ENCODE results near the gene FOSL1. TPM values are rescaled to one million over a fixed set of nuclear protein-coding genes. Genes with fewer than 3 reads are reported as not detected.

The FOSL1 gene
- total and polyA plus RNA-seq, 2 of the 13 experiments (the other 11 are each of a cell fraction or from before 2014, with no cell fraction given), result 4.0 to 4.1 TPM

DNA sequence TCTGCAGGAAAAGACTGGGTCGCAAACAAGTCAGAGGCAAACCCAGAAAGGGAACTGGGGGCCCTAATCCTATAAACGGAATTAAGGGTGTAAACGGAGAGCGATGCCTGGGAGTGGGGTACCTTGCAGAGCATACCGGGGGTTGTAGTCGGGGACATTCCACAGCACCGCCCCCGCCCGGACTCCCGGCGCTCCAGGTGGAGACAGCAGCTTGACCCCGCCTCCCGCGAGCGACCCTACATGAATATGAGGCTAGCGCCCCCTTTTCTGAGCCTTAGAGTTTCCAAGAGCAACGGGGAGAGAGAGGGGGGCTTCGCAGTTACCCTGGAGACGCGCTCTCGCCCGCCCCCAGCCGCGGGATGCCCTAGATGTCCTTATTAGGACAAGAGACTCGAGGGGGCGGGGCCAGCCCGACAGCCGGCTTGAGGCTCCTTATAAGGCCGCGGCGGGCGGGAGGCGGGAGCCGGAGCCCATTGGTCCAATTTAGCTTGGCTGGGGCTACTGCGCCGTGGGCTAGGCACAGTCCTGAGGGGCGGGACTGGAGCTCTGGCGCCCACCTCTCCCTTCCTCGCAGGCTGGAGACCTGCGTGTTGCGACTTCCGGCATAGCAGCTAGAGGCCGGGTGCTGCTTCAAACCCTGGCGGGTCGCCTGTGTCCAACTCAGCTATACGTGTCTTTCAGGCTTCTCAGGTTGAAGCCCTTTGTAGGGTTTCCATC, 40.9 kb downstream of the FOSL1 start (continued):
- TF ChIP-seq, protein P1, sequence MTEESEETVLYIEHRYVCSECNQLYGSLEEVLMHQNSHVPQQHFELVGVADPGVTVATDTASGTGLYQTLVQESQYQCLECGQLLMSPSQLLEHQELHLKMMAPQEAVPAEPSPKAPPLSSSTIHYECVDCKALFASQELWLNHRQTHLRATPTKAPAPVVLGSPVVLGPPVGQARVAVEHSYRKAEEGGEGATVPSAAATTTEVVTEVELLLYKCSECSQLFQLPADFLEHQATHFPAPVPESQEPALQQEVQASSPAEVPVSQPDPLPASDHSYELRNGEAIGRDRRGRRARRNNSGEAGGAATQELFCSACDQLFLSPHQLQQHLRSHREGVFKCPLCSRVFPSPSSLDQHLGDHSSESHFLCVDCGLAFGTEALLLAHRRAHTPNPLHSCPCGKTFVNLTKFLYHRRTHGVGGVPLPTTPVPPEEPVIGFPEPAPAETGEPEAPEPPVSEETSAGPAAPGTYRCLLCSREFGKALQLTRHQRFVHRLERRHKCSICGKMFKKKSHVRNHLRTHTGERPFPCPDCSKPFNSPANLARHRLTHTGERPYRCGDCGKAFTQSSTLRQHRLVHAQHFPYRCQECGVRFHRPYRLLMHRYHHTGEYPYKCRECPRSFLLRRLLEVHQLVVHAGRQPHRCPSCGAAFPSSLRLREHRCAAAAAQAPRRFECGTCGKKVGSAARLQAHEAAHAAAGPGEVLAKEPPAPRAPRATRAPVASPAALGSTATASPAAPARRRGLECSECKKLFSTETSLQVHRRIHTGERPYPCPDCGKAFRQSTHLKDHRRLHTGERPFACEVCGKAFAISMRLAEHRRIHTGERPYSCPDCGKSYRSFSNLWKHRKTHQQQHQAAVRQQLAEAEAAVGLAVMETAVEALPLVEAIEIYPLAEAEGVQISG (CRISPR knock-in tag; IDR thresholded peaks at IDR 0.05), result peak; percentile 49; the same call in 1 of the 2 replicates
- TF ChIP-seq MYNN (CRISPR knock-in tag; IDR thresholded peaks at IDR 0.05; ENCODE audit: low read depth), result no peak
- no peak for TF ChIP-seq ZNF816 (CRISPR knock-in tag; IDR thresholded peaks at IDR 0.05; ENCODE audit: borderline replicate concordance)
- no peak for TF ChIP-seq STAG1 (CRISPR knock-in tag; IDR thresholded peaks at IDR 0.05)
- peak; percentile 77; the same call in 1 of the 2 replicates for TF ChIP-seq ZNF782 (CRISPR knock-in tag; IDR thresholded peaks at IDR 0.05; ENCODE audit: borderline replicate concordance)
- no peak for TF ChIP-seq RBAK (CRISPR knock-in tag; IDR thresholded peaks at IDR 0.05)
- TF ChIP-seq GPN1 (CRISPR knock-in tag; IDR thresholded peaks at IDR 0.05; ENCODE audit: borderline replicate concordance), result no peak
- no peak for TF ChIP-seq MIER3 (CRISPR knock-in tag; IDR thresholded peaks at IDR 0.05; ENCODE audit: borderline replicate concordance)
- no peak for TF ChIP-seq XBP1 (CRISPR knock-in tag; IDR thresholded peaks at IDR 0.05)
- TF ChIP-seq TCF12 (IDR thresholded peaks at IDR 0.05), result no peak
- TF ChIP-seq TCF12 (CRISPR knock-in tag; IDR thresholded peaks at IDR 0.05), result no peak
- TF ChIP-seq, protein P2, sequence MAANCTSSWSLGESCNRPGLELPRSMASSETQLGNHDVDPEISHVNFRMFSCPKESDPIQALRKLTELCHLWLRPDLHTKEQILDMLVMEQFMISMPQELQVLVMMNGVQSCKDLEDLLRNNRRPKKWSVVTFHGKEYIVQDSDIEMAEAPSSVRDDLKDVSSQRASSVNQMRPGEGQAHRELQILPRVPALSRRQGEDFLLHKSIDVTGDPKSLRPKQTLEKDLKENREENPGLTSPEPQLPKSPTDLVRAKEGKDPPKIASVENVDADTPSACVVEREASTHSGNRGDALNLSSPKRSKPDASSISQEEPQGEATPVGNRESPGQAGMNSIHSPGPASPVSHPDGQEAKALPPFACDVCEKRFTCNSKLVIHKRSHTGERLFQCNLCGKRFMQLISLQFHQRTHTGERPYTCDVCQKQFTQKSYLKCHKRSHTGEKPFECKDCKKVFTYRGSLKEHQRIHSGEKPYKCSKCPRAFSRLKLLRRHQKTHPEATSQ (CRISPR knock-in tag; IDR thresholded peaks at IDR 0.05; ENCODE audit: borderline replicate concordance), result no peak
- no peak for TF ChIP-seq HNRNPH1 (optimal IDR thresholded peaks at IDR 0.05; ENCODE audit: low read depth, low read length)
- TF ChIP-seq, protein P3, sequence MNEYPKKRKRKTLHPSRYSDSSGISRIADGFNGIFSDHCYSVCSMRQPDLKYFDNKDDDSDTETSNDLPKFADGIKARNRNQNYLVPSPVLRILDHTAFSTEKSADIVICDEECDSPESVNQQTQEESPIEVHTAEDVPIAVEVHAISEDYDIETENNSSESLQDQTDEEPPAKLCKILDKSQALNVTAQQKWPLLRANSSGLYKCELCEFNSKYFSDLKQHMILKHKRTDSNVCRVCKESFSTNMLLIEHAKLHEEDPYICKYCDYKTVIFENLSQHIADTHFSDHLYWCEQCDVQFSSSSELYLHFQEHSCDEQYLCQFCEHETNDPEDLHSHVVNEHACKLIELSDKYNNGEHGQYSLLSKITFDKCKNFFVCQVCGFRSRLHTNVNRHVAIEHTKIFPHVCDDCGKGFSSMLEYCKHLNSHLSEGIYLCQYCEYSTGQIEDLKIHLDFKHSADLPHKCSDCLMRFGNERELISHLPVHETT (CRISPR knock-in tag; conservative IDR thresholded peaks at IDR 0.05), result no peak
- TF ChIP-seq ATF4 (CRISPR knock-in tag; IDR thresholded peaks at IDR 0.05), result no peak
- TF ChIP-seq DPF2 (CRISPR knock-in tag; IDR thresholded peaks at IDR 0.05; ENCODE audit: borderline replicate concordance, low read depth), result no peak
- TF ChIP-seq TAF15 (IDR thresholded peaks at IDR 0.05; ENCODE audit: low read depth, low read length, poor library complexity, severe bottlenecking), result no peak
- TF ChIP-seq FLYWCH1 (CRISPR knock-in tag; IDR thresholded peaks at IDR 0.05), result no peak
- TF ChIP-seq SRF (IDR thresholded peaks at IDR 0.05; ENCODE audit: low read depth, low read length), result peak; percentile 98
- TF ChIP-seq, protein P4, sequence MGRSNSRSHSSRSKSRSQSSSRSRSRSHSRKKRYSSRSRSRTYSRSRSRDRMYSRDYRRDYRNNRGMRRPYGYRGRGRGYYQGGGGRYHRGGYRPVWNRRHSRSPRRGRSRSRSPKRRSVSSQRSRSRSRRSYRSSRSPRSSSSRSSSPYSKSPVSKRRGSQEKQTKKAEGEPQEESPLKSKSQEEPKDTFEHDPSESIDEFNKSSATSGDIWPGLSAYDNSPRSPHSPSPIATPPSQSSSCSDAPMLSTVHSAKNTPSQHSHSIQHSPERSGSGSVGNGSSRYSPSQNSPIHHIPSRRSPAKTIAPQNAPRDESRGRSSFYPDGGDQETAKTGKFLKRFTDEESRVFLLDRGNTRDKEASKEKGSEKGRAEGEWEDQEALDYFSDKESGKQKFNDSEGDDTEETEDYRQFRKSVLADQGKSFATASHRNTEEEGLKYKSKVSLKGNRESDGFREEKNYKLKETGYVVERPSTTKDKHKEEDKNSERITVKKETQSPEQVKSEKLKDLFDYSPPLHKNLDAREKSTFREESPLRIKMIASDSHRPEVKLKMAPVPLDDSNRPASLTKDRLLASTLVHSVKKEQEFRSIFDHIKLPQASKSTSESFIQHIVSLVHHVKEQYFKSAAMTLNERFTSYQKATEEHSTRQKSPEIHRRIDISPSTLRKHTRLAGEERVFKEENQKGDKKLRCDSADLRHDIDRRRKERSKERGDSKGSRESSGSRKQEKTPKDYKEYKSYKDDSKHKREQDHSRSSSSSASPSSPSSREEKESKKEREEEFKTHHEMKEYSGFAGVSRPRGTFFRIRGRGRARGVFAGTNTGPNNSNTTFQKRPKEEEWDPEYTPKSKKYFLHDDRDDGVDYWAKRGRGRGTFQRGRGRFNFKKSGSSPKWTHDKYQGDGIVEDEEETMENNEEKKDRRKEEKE (IDR thresholded peaks at IDR 0.05), result no peak
